ENCODE data around the gene SRGAP3. TPM values are rescaled to one million over a fixed set of nuclear protein-coding genes. Genes with fewer than 3 reads are reported as not detected.

Gene SRGAP3
- total RNA-seq, 1 experiment from 2014 or later, result 17.9 TPM

GRCh38 chr3:9201266-9201665 lies 48.2 kb downstream of the SRGAP3 start:
- CTCF ChIA-PET, result interaction anchor here (0.9 to 2.2 kb wide), 5 partner anchors 24 to 214 kb away, joined by 3 to 4 read pairs (median 4); partner anchors contain the start of gene SRGAP3
- Mint-ChIP-seq H3K4me3 (no peak overlapping the region), H3K36me3 (no peaks in the 10 kb centered on the region), H3K4me1 (peaks cover 60% of the 10 kb centered on the region), H3K27ac (no peak overlapping the region), H3K27me3 (ENCODE audit: low read depth) (no peaks in the 10 kb centered on the region), H3K9me3 (no peaks in the 10 kb centered on the region)
- ATAC-seq (no peak), DNase-seq (ENCODE audit: low spot score) (no peak)
- TF ChIP-seq NFE2L1 (CRISPR knock-in tag; IDR thresholded peaks at IDR 0.05) (no peak), MXD4 (CRISPR knock-in tag; IDR thresholded peaks at IDR 0.05; ENCODE audit: borderline replicate concordance) (no peak), MYBL2 (CRISPR knock-in tag; IDR thresholded peaks at IDR 0.05) (no peak), IRF1 (CRISPR knock-in tag; IDR thresholded peaks at IDR 0.05) (no peak), E2F1 (CRISPR knock-in tag; IDR thresholded peaks at IDR 0.05) (no peak), CDX4 (CRISPR knock-in tag; IDR thresholded peaks at IDR 0.05; ENCODE audit: borderline replicate concordance) (no peak), E2F4 (CRISPR knock-in tag; IDR thresholded peaks at IDR 0.05; ENCODE audit: borderline replicate concordance, low read depth) (no peak), GABPB1 (CRISPR knock-in tag; IDR thresholded peaks at IDR 0.05) (no peak), GRHL2 (CRISPR knock-in tag; IDR thresholded peaks at IDR 0.05; ENCODE audit: insufficient replicate concordance, severe bottlenecking) (no peak), HMGA2 (CRISPR knock-in tag; IDR thresholded peaks at IDR 0.05) (no peak)
- POLR2A ChIA-PET, result no interaction called here

- no peak overlapping the region for H3K27ac Mint-ChIP-seq
- H3K27me3 Mint-ChIP-seq (ENCODE audit: low read depth), result no peaks in the 10 kb centered on the region
- H3K36me3 Mint-ChIP-seq, result no peaks in the 10 kb centered on the region
- DNase-seq (ENCODE audit: low spot score) (no peak), ATAC-seq (no peak)
- ChIA-PET CTCF (interaction anchor here (1.4 to 1.5 kb wide), 2 partner anchors 50 to 102 kb away, joined by 3 to 5 read pairs; partner anchors contain the start of gene SRGAP3), POLR2A (no interaction called here)
- no peaks in the 10 kb centered on the region for H3K9me3 Mint-ChIP-seq
- peaks cover 65% of the 10 kb centered on the region for H3K4me1 Mint-ChIP-seq
- H3K4me3 Mint-ChIP-seq, result no peak overlapping the region
- TF ChIP-seq ZNF416 (CRISPR knock-in tag; IDR thresholded peaks at IDR 0.05) (no peak), CBFB (CRISPR knock-in tag; IDR thresholded peaks at IDR 0.05; ENCODE audit: low read depth) (no peak), ZNF317 (CRISPR knock-in tag; IDR thresholded peaks at IDR 0.05; ENCODE audit: borderline replicate concordance, low read depth) (no peak), GRHL2 (CRISPR knock-in tag; IDR thresholded peaks at IDR 0.05; ENCODE audit: insufficient replicate concordance, severe bottlenecking) (no peak), ZNF281 (CRISPR knock-in tag; IDR thresholded peaks at IDR 0.05) (no peak), IRF2 (CRISPR knock-in tag; IDR thresholded peaks at IDR 0.05; ENCODE audit: borderline replicate concordance, low read depth) (no peak), AR (CRISPR knock-in tag; IDR thresholded peaks at IDR 0.05) (no peak), GABPB1 (CRISPR knock-in tag; IDR thresholded peaks at IDR 0.05) (no peak), NR1H2 (CRISPR knock-in tag; IDR thresholded peaks at IDR 0.05) (no peak), MYBL2 (CRISPR knock-in tag; IDR thresholded peaks at IDR 0.05) (no peak), RELA (CRISPR knock-in tag; IDR thresholded peaks at IDR 0.05; ENCODE audit: borderline replicate concordance) (no peak), ZNF425 (CRISPR knock-in tag; conservative IDR thresholded peaks at IDR 0.05) (no peak), HMGA2 (CRISPR knock-in tag; IDR thresholded peaks at IDR 0.05) (no peak)
These were observed 49.7 kb downstream of the SRGAP3 start for GRCh38 chr3:9199775-9200174.

All from WTC11 (cell line).